NCI-H748 treated with DMSO at 0.1 percent for 48 hours (cell line): ENCODE data around the gene LTBP3.

ENCODE experiments used
- DNase-seq: peaks from one replicate; lab custom pipeline; 2025; lab: John Stamatoyannopoulos, UW

Gene LTBP3

DNA sequence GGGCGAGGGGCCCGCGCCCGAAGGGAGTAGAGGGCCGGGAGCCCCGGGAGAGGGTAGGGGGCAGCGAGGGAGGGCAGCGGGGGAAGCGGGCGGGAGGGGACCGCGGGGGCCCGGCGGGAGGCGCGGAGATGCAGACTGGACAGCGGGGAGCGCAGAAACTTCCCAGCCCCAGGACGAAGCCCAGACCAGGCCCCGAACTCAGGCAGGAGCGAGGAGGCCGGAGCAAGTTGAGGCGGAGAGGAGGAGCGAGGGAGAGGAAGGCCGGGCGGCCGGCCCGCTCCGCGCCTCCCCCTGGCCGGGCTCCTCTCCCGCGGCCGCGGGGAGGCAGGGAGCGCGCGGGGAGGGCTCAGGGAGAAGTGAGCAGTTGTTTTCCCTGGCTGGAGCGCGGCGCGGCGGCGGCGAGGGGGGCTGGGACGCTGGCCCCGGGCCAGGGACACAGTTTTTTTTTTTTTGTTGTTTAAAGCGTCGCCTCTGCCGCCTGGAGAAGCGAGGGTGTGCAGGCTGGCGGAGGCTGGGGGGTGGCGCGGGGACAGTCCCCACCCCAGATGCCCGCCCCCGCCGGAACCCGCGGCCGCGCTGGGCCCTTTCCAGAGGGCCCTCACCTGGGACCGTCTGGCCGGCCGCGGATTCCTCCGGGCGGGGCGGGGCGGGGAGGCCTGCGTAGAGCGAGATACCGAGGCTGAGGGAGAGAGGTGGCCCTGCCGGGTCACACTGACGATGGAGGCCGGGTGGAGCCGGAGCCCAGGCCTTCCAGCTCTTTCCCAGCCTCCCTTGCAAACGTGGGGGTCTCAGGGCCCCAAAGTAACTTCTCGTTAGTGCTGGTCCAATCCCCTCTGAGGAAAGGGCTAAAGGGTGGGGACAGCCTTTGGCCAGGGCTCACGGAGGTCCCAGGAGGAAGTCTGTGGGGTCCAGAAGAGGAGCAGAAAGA lies at the start of gene LTBP3:
TSS of gene LTBP3 (minus strand) at position 358 of the 928 bp plus-strand sequence. CDS start 400 bp downstream, outside the sequence.
- DNase-seq, result peak; percentile 41

DNA sequence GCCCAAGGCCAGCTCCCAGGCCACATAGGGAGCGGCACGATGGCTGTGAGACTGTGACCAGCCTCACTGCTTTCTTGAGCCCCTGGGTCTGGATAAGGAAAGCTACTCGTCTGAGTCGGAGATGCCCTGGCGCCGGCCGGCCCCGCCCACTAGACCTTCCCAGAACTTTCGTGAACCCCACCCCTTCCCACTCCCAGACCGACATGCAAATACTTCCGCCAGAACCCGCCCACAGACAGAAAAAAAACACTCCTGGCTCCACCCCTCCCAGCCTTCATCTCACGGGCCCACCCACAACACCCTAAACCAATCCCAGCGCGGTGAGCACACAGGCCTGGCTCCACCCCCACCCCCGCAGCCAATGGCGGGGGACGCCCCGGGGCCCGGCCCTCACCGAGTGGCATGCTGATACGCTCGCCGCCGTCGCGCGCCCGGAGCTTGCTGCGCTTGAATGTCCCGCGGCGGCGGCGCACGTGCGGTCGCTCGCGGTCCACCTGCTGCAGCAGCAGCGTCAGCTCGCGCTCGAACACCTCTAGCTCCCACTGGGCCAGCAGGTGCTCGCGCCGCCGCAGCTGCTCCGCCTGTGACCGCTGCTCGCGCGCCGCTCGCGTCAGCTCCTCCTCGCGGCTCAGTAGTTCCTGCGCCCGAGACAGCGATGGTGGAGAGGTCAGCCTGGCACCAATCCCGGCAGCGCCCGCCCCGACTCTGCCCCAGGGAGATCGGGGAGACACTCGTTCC lies 48.9 kb upstream of the LTBP3 start:
- peak; percentile 35 for DNase-seq

DNA sequence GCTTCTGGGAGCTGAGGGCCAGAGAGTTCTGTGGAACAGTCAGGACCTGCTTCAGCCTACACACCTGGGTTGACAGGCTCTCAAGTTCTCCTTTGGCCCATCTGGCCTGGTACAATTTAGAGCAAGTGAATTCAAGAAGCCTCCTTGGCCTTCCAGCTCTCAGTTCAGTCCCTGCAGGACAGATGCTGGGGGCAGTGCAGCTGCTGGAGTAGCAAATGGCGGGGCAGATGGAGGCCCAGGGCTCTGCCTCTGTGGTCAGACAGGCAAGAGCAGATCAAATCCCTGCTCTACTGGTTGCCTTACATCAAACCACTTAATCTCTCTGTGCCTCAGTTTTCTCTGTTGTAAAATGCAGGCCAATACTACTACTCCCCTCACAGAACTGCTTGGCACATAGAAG lies 46.1 kb upstream of the LTBP3 start:
- DNase-seq, result no peak

DNA sequence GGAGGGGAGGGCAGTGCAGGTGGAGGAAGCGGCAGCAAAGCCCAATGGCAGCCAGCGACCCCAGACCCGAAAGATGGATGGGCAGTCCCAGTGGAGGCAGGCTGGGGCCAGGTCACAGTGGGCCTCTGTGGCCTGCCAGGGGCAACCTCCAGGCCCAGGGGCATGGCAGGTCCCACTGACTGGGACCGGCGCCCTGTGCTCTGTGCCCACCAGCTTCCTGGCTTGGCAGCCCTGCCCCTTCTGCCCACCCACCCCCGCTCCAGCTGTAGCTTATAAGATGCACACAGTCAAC lies 41.7 kb upstream of the LTBP3 start:
- no peak for DNase-seq

DNA sequence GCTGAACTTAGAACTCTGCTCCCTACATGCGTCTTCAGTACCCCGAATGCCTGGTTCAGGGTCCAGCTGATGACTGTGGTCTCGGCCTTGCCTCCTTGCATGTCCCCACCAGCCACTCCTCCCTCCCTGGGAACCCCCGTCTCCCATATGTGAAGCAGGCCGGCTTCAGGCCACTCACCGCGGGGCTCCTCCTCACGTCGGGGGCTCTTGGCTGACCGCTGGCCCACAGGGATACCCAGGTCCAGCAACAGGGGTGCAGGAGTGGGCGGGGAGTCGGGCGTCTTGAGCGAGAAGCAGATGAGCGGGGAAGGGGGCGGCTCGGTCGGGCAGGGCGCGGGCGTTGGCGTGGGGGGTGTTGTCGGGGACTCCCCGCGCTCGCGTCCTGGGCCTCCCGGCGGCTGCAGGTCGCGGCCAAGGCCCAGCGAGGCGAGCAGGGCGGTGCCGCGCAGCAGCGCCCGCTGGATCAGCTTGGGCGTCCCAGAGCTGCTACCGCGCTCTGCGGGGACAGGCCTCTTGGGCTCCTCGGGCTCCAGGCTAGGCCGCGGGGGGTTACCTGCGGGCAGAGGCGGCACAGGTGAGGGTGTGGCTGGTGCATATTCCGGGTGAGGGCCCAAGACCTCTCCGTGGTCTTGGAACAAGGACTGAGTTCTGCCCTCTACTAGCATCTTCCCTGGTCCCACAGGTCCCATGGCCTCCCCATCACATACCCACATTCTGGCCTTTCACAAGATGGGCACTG lies 41.2 kb upstream of the LTBP3 start:
- no peak for DNase-seq

DNA sequence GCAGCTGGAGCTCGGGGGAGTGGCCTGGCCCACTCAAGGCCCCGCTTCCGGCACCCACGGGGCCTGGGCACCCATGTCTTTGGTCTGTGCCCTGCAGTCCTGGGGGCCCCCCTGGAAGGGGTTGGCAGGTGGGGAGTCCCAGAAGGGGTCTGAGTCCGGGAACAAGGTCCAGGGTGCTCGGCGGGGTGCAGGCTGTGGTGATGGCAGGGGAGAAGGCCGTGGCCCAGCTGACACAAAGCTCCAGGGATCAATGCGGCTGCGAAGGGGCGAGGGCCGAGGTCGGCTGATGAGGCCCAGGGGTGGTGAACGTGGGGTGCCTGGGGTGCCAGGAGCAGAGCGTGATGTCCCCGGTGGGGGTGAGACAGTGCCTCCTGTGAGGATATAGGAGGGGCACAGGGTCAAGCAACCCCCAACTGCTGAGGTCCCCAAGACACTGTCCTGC lies 40.1 kb upstream of the LTBP3 start:
- no peak for DNase-seq

DNA sequence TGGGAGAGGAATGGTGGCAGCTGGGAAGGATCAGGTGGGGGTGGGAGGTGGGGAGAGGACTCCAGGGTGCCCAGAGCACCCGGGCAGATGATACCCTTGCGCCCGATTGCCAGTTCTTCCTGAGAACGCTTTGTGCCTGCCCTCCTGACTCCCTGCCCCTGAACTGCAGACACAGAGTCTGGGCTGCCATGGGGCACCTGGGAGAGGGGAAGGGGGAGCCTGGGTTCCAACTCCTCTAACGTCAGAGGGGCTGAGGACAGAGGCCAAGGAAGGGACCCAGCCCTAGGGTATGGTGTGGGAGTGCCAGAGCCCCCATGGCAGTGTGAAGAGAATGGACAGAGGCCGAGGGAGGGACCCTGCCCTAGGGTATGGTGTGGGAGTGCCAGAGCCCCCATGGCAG lies 38.4 kb upstream of the LTBP3 start:
- DNase-seq, result no peak

DNA sequence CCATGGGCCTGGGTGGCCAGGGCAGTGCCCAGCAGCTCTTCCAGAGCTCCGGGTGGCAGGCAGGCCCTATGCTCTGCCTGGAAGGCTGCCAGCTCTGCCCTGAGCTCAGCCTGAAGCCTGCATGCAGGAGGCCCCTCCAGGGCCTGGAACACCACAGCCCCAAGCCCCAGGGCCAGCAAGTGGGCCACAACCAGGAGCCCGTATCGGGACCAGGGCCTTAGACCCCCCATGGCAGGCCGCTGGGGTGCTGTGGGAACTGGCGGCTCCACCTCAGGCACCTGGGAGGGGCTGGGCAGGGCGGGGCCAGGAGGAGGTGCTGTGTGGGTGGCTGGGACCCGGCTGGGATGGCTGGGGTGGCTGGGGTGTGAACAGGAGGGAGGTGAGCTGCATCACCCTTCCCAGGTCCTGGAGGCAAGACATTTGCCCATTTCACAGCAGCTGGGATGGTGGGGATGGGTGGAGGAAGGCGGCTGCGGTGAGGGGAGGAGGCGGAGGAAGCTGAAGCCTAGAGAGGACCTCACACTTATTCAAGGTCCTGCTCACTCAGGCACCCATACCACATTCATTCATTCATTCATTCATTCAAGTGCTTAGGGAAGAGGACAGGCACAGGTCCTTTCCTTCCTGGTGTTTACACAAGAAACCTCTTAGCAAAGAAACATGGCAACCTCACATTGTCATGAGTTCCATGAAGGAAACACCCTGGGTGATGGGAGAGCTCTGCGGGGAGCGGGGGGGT lies 37.6 kb upstream of the LTBP3 start, which contains the start of gene KCNK7:
TSS of gene KCNK7 (minus strand) at position 258 of the 739 bp plus-strand sequence. CDS start at position 230, 28 bp downstream.
- DNase-seq, result no peak

DNA sequence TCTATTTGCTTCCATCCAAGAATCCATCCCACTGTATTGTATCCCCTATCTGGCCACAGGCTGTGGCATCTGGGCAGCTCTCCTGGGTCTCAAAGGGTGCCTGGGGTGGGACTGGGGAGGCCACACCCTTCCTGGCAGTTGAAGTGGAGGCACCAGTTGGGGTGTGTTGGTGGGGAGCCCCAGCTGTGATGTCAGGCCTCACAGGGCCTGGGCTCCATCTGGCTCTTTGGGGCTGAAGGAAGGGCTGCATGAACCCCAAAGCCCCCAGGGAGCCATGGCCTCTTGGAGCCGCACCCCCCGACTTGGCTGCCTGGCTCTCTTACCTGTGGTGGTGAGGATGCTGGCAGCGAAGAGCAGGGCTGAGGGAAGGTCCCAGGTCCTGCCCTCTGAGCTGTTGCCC lies 37.0 kb upstream of the LTBP3 start:
- no peak for DNase-seq

DNA sequence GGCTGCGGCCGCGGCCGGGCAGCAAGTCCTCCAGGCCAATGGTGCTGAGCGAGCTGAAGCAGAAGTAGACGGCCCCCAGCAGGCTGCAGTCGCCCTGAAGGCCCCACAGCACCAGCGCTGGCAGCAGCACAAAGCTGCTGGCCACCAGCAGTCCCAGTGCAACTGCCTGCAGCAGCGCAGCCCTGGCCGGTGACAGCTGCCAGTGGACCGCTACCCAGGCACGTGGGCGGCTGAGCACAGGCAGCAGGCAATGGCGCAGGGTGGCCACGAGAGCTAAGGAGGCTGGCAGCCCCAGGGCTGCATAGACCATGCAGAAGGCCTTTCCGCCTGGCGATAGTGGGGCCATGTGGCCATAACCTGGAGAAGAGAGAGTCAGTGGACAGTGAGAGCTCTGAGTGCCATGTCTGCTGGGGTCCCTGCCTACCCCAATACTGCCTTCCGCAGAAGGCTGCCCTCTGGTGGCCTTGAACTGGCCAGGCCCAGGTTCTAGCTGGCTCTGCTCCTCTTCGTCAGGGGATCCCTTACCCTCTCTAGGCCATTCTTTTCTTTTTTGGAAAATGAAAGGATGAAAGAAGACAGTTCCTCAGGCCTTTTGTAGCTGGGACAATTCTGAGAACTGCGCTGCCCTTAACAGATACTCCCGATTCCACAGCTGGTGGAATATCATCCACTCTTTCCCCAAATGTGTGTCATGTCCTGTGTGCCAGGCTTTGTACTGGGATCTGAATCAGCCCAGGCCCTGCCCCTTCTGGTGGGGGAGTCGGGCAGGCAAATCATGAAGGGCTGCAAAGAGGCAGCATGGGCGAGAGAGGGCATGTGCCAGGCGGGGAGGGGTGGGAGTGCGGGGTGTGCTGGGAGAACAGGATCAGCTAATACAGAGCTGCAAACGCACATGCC lies 35.6 kb upstream of the LTBP3 start:
- DNase-seq, result no peak

DNA sequence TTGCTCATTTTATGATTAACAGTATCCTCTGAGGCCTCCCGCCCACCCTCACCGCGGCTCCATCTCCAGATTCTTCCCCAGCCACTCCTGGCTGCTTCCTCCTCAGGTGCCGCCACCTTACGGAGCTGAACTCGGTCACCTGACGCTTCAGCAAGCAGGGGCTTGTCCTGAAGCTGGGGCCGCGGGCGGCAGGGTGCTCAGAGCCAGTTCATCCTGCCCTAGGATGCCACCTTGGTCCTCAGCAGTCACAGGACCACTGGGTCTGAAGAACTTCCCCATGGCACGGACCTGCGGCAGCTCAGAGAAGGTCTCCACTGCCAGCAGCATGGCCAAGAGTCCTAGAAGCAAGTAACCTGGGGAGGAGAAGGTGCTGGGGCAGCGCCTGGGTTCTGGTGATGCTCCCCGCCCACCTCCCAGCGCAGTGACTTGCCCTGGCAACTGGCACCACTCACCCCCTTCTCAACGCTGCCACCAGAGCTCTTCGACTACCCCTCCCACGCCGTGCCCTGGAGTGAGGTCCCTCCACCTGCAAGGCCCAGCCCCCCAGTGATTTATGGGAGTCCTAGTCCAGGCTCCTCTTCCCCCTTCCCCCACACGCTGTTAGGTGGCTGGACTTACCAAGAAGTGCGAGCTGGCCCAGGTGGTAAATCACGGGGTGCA lies 34.8 kb upstream of the LTBP3 start:
- DNase-seq, result no peak

DNA sequence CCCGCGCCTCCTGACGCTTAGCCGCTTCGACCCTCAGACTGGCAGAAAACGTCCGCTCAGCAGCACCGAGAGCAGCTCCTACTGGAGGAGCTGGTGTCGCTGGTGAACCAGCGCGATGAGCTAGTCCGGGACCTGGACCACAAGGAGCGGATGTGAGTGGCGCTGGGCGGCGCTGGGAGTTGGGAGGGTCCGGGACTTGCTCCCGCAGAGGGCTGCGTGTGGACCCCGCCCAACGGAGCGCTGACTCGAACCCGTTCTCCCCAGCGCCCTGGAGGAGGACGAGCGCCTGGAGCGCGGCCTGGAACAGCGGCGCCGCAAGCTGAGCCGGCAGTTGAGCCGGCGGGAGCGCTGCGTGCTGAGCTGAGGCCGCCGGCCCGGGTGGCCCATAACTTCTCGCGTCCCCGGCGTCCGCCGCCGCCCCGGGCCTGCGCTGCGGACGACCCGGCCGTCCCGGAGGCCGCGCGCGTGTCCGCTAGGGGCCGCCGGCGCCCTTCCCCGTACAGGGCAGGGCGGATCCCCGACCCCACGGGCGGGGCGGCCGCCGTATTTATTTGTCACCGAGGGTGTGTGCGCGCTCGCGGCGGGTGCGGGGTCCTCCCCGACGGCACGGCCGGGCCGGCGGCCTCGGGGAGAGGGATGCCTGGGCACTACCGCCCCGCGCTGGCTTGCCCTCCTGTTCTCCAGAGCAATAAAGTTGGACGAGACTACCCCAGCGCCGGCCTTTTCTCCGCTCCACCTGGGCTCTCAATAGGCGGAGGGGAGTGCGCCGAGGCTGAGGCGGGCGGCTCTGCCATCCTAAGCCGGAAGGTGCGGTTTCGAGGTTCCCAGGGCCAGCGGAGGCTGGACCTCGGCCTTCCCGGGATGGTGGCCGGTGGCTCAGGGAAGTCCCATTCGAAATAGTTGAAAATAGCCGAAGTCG lies 34.0 kb upstream of the LTBP3 start:
- DNase-seq, result no peak

DNA sequence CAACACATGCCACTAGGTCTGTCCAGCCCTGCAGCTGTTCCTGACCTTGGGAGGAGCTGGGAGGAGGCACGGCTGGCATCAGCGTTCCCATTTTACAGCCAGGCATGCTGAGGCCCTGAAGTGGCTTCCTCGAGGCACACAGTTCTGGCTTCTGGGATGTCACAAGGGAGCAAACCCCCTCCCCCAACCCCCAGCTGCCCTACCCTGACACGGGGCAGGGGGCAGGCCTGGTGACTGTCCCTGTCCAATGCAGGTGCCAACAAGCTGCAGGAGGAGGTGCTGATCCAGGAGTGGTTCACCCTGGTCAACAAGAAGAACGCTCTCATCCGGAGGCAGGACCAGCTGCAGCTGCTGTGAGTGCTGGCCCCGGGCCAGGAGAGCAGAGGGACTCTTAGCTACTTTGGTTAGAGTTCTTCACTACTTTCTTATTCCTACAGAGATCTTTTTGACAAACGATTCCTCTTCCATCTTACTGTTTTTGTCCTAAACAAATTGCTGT lies 32.1 kb upstream of the LTBP3 start:
- DNase-seq, result no peak

DNA sequence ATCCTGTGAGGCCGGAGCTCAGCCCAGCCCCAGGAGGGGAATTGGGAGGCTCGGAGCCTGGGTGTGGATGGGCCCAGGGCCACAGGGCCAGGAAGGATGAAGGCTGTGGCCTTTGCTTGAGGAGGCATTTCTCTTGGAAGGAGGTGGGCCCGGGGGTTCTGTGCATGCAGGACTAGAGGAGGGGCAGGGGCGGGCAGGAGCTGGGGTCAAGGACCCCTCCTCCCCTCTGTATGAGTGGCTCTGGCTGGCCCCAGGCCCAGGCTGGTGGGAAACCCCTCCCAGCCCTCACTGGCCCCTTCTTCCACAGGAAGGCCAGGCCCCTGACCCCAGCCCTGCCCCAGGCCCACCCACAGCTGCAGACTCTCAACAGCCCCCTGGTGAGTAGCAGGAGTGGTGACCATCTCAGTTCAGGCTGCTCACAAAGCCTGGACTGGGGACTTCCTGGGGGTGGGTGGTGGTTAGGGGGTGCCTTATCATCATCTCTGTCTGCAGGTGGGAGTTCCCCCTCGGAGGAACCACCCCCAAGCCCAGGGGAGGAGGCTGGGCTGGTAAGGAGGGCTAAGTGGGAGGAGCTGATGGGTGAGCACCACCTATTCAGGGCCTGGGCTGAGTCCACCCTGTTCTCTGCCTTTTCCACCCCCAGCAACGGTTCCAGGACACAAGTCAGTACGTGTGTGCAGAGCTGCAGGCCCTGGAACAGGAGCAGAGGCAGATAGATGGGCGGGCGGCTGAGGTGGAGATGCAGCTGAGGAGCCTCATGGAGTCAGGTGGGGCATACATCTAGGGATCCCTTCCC lies 31.5 kb upstream of the LTBP3 start:
- DNase-seq, result no peak

DNA sequence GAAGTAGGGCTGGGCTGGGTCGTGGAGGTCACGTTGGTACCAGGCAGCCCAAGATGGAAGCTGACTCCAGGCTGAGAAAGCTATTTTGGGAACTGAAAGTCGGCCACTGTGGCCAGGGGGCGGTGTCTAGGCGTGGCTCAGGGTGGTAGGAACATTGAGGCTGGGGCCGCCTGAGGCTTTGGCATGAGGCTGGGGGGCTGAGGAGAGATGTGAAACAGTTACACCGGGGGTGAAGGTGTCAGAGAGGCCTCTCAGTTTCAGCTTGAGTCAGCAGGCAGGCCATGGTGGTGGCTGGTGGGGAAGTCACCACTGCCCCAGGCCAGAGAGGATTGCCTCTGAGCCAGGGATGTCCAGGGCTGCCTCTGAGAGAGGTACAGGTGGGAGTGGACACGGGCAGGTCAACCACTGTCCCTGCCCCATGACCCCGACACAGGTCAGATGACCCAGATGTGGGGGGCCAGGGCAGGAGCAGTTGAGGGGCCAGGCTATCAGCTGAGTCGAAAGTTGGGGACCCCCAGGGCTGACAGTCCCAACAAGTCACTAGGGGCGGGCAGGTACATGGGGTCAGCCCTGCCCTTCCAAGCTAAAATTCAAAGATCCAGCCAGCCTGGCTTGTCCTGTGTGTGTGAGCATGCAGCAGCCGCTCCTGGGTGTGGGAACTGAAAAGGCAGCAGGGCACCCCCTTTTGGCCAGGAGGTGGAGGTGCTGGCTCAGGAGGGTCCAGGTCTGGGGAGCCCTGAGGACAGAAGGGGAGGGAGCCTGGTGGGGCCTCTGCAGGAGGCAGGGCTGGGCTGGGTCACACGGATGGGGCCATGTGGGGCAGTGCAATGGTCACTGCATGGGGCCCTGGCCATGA lies 30.3 kb upstream of the LTBP3 start:
- no peak for DNase-seq

DNA sequence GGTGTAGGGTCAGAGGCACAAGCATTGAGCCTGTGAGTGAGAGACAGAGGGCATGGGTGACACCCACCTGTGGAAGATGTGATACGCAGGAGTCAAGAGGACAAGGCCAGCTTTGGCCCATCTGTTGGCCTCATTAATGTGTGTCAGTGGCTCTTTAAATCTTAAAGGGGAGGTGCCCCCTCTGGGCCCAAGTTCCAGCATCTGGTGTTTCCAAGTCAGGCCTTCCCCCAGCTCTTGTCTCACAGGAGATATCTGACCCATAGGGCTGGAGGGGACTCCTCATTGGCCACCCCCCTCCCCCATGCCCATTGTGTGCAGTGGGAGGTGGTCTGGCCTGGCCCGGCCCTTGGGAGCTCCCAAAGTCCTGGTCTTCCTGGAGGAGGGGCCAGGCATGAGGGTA lies 28.5 kb upstream of the LTBP3 start:
- no peak for DNase-seq

DNA sequence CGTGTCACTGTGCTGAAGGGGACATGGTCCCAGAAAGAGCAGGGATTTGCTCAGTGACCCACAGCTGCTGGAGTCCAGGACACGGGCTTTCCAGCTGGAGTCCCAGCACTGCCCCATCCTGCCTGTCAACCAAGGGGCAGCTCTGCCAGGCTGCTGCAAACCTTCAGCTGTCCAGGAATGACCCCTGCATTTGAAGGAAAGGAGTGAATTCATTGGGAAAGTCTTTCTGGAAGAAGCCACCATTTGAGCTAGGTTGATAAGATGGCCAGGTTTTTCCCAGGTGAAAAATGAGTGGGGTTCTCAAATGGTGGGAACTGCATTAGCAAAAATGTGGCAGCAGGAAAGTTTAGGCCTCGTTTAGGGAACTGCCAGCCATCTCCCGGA lies 28.1 kb upstream of the LTBP3 start:
- DNase-seq, result no peak
